Measurements from ENCODE around the gene SIAH2.

Gene SIAH2

DNA sequence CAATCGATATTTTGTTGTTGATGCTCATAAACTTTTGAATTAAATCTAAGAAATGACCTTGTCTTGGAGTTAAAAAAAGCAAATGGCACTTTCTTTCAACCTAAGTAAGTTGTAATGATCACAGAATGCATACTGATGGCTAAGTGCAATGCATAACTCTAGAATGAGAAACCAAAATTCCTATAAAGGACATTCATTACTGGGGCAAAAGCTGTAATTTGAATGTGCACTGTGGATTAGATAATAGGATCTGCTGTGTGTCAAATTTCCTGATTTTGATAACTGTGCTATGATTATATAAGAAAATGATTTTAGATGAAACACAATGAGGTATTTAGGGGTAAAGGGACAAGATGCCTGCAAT, 14.3 kb downstream of the SIAH2 start:
- no peak overlapping the region for H3K9ac ChIP-seq
- no peaks in the 10 kb centered on the region for H3K36me3 ChIP-seq (ENCODE audit: control insufficient read depth, insufficient read depth, low read length)
- H3K79me2 ChIP-seq = peaks cover 51% of the 10 kb centered on the region
- TF ChIP-seq, protein P1, sequence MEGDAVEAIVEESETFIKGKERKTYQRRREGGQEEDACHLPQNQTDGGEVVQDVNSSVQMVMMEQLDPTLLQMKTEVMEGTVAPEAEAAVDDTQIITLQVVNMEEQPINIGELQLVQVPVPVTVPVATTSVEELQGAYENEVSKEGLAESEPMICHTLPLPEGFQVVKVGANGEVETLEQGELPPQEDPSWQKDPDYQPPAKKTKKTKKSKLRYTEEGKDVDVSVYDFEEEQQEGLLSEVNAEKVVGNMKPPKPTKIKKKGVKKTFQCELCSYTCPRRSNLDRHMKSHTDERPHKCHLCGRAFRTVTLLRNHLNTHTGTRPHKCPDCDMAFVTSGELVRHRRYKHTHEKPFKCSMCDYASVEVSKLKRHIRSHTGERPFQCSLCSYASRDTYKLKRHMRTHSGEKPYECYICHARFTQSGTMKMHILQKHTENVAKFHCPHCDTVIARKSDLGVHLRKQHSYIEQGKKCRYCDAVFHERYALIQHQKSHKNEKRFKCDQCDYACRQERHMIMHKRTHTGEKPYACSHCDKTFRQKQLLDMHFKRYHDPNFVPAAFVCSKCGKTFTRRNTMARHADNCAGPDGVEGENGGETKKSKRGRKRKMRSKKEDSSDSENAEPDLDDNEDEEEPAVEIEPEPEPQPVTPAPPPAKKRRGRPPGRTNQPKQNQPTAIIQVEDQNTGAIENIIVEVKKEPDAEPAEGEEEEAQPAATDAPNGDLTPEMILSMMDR (IDR thresholded peaks at IDR 0.05) = no peak
- no peaks in the 10 kb centered on the region for H3K27me3 ChIP-seq (ENCODE audit: control insufficient read depth, insufficient read depth, low read length)
- no peak overlapping the region for H2AFZ ChIP-seq
- no peaks in the 10 kb centered on the region for H3K9me3 ChIP-seq (ENCODE audit: control insufficient read depth, low read length)
- no peak overlapping the region for H3K4me2 ChIP-seq (ENCODE audit: low read length)
- H3K4me1 ChIP-seq = peaks cover 12% of the 10 kb centered on the region
- no peak overlapping the region for H3K4me3 ChIP-seq (ENCODE audit: low read depth, low read length)
- H3K27ac ChIP-seq = no peak overlapping the region

DNA sequence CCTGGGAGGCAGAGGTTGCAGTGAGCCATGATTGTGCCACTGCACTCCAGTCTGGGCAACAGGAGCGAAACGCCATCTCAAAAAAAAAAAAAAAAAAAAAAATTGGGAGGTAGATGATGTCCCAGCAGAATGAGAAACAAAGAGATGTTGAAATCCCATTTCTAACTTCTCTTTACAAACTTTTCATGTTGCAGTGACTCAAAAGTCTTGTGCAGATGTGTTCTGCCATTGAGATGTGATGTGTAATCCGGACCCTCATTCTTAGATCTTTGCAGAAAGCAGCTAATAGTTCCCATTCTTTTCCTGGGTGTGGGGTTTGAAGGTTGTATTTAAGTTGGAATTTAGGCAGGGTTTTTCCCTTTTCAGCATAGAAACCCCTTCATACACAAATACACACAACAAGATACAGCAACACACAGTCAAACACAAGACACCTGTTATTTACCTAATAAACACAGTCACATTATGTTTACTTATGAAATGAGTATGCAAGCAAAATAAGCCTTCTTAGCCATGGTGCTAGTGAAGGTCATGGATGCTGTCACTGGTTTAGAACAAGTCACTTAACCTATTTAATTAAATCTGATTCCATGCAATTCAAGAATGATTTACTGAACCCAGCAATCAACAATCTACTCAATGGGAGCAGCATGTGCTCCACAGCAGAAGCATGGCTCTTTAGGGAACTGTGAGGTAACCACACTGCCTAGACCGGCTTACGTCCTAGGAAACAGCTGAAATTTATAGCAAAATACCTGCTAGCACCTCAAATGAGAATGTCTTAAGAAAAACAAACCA, 14.9 kb downstream of the SIAH2 start:
- H3K27me3 ChIP-seq (ENCODE audit: control insufficient read depth, insufficient read depth, low read length) = no peaks in the 10 kb centered on the region
- no peak overlapping the region for H3K9ac ChIP-seq
- H3K4me2 ChIP-seq (ENCODE audit: low read length) = no peak overlapping the region
- TF ChIP-seq, protein P1 (IDR thresholded peaks at IDR 0.05) = no peak
- H2AFZ ChIP-seq = no peak overlapping the region
- H3K36me3 ChIP-seq (ENCODE audit: control insufficient read depth, insufficient read depth, low read length) = no peaks in the 10 kb centered on the region
- no peaks in the 10 kb centered on the region for H3K9me3 ChIP-seq (ENCODE audit: control insufficient read depth, low read length)
- H3K4me3 ChIP-seq (ENCODE audit: low read depth, low read length) = no peak overlapping the region
- H3K27ac ChIP-seq = no peak overlapping the region
- H3K4me1 ChIP-seq = peaks cover 12% of the 10 kb centered on the region
- peaks cover 50% of the 10 kb centered on the region for H3K79me2 ChIP-seq

DNA sequence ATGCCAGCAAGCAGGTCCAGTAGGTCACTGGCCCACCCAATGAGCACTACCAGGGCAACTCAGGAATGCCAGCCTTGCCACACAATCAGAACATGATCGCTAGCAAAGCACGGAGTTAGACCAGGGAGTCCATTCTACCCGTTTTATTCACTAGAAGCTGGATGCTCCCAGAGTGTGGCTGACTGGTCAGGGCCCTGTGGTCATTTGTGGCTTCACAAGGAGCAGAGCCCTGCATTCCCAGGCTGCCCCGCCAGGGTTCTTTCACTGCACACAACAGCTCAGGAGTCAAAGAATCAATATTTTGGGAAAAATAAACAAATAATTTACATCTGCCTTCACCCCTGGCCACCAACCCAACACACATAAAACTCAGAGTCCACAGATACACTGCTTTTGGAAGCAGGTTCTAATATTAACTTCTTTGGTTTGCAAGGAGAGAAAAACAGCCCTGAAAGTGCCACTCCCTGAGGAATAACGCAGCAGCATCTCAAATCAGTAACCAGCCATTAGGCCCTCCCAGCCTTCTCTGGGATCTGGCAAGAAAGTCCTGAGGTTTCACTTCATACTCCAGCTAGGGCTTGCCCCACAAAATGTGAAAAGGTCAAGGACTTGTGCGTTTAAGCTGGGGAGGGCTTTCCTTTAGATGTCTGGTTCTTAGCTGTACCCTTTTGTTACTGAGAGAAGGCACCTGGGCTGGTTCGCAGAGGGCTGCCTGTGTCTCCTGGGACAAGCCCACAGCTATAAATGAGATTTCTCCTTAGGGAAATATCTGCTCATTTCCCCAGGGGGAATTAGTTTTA, 16.0 kb downstream of the SIAH2 start:
- Histone ChIP-seq H3K27me3 (ENCODE audit: control insufficient read depth, insufficient read depth, low read length) (no peaks in the 10 kb centered on the region), H3K9ac (no peak overlapping the region), H3K79me2 (peaks cover 40% of the 10 kb centered on the region), H2AFZ (no peak overlapping the region), H3K4me2 (ENCODE audit: low read length) (no peak overlapping the region), H3K4me3 (ENCODE audit: low read depth, low read length) (no peak overlapping the region), H3K4me1 (peaks cover 12% of the 10 kb centered on the region), H3K36me3 (ENCODE audit: control insufficient read depth, insufficient read depth, low read length) (no peaks in the 10 kb centered on the region), H3K9me3 (ENCODE audit: control insufficient read depth, low read length) (no peaks in the 10 kb centered on the region), H3K27ac (no peak overlapping the region)
- TF ChIP-seq, protein P1 (IDR thresholded peaks at IDR 0.05) = no peak

DNA sequence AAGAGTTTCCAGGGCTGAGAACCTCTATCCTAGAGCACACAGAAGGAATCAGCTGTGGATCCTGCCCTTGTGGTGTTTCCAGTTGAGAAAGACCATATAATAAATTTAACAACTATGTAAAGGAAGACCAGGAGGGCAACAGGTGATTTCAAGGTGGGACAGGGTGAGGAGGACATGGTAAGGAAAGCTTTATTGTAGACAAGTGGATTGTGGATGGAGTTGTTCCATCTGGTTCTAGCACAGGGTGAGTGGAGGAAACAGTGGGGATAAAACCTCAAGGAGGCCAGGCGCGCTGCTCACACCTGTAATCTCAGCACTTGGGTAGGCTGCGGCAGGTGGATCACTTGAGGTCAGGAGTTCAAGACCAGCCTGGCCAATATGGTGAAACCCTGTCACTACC, 17.1 kb downstream of the SIAH2 start:
- Histone ChIP-seq H3K79me2 (peaks cover 34% of the 10 kb centered on the region), H3K27me3 (ENCODE audit: control insufficient read depth, insufficient read depth, low read length) (no peaks in the 10 kb centered on the region), H2AFZ (no peak overlapping the region), H3K9ac (no peak overlapping the region), H3K36me3 (ENCODE audit: control insufficient read depth, insufficient read depth, low read length) (no peaks in the 10 kb centered on the region), H3K4me3 (ENCODE audit: low read depth, low read length) (no peak overlapping the region), H3K27ac (no peak overlapping the region), H3K9me3 (ENCODE audit: control insufficient read depth, low read length) (no peaks in the 10 kb centered on the region), H3K4me2 (ENCODE audit: low read length) (no peak overlapping the region), H3K4me1 (peaks cover 18% of the 10 kb centered on the region)
- TF ChIP-seq, protein P1 (IDR thresholded peaks at IDR 0.05) = no peak
